Esophagus squamous epithelium (tissue), 4 donors: Measurements from ENCODE around the gene SF3B3.

ENCODE experiments used
- POLR2A ChIP-seq, 4 donors: fragments of 450-650 bp; IDR thresholded peaks; one replicate each; pipeline ENCODE4 v1.6.1; 2017; ENCODE audit warnings: antibody characterized with exemption in 4 of 4, mild to moderate bottlenecking in 4 of 4, moderate library complexity in 3 of 4
- TF ChIP-seq, protein P1 (sequence below), 6 experiments: fragments of 450-650 bp in 4 of 6; fragments of 200-600 bp in 2 of 6; sonication (generic) in 2 of 6; IDR thresholded peaks; one replicate each; pipeline ENCODE4 v1.5.1; 2016 to 2019; ENCODE audit warnings: antibody characterized with exemption in 6 of 6, mild to moderate bottlenecking in 4 of 6, moderate library complexity in 4 of 6

DNA sequence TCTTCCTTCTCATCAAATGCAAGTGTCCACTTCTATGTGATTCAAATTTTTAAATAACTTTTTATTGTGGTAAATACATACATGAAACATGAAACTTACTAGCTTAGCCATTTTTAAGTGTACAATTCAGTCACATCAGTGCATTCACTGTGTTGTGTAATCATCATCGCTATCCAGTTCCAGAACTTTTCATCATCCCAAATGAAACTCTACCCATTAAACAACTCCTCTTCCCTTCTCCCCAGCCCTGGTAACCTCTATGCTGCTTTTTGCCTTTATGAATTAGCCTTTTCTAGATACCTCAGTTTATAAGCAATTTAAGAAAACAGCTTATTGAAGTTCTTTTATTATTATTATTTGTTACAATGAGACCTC lies 81.7 kb downstream of the SF3B3 start:
- TF ChIP-seq, protein P1, sequence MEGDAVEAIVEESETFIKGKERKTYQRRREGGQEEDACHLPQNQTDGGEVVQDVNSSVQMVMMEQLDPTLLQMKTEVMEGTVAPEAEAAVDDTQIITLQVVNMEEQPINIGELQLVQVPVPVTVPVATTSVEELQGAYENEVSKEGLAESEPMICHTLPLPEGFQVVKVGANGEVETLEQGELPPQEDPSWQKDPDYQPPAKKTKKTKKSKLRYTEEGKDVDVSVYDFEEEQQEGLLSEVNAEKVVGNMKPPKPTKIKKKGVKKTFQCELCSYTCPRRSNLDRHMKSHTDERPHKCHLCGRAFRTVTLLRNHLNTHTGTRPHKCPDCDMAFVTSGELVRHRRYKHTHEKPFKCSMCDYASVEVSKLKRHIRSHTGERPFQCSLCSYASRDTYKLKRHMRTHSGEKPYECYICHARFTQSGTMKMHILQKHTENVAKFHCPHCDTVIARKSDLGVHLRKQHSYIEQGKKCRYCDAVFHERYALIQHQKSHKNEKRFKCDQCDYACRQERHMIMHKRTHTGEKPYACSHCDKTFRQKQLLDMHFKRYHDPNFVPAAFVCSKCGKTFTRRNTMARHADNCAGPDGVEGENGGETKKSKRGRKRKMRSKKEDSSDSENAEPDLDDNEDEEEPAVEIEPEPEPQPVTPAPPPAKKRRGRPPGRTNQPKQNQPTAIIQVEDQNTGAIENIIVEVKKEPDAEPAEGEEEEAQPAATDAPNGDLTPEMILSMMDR (IDR thresholded peaks at IDR 0.05): no peak
- no peak for TF ChIP-seq POLR2A (IDR thresholded peaks at IDR 0.05)
